HAP-1 (cell line): ENCODE measurements around the gene FCN3.

ENCODE experiments used
- DNase-seq, 2 experiments: peaks; one replicate each; pipeline ENCODE4 v3.0.0-alpha.2; 2016 to 2020; ENCODE audit warnings: low spot score in 2 of 2
- H3K27me3 ChIP-seq: fragments of 250-450 bp; sonication (Bioruptor Pico); 2 replicates; pipeline ENCODE4 v1.5.1; 2020; ENCODE audit warnings: low read depth, mild to moderate bottlenecking, moderate library complexity
- H3K36me3 ChIP-seq: fragments of 250-450 bp; sonication (Bioruptor Pico); replicated peaks from 2 replicates; pipeline ENCODE4 v1.5.1; 2020; ENCODE audit warnings: mild to moderate bottlenecking
- H3K4me1 ChIP-seq: fragments of 250-450 bp; sonication (Bioruptor Pico); 2 replicates; pipeline ENCODE4 v1.5.1; 2020; ENCODE audit warnings: mild to moderate bottlenecking
- H3K4me3 ChIP-seq: fragments of 250-450 bp; sonication (Bioruptor Pico); 2 replicates; pipeline ENCODE4 v1.5.1; 2020; ENCODE audit warnings: mild to moderate bottlenecking, moderate library complexity
- H3K9me3 ChIP-seq: fragments of 250-450 bp; sonication (Bioruptor Pico); 2 replicates; pipeline ENCODE4 v1.5.1; 2020; ENCODE audit warnings: mild to moderate bottlenecking, moderate library complexity
- in situ Hi-C: fragments of 300-500 bp; cut with MboI; formaldehyde crosslinking; loops from 3 replicates; pipeline ENCODE4 v1.14.3; 2020; ENCODE audit warnings: low sequenced_read_pairs, inconsistent platforms, mixed read lengths

Gene FCN3

GRCh38 chr1:27325286-27325685 is 49.3 kb downstream of the FCN3 start:
- Histone ChIP-seq H3K27me3 (no peaks in the 10 kb centered on the region), H3K36me3 (peaks cover 30% of the 10 kb centered on the region), H3K4me1 (peaks cover 6% of the 10 kb centered on the region; the same call in 1 of the 2 replicates), H3K4me3 (no peak overlapping the region), H3K9me3 (no peaks in the 10 kb centered on the region)
- in situ Hi-C loops: no loop called here
- no peak for DNase-seq

DNA sequence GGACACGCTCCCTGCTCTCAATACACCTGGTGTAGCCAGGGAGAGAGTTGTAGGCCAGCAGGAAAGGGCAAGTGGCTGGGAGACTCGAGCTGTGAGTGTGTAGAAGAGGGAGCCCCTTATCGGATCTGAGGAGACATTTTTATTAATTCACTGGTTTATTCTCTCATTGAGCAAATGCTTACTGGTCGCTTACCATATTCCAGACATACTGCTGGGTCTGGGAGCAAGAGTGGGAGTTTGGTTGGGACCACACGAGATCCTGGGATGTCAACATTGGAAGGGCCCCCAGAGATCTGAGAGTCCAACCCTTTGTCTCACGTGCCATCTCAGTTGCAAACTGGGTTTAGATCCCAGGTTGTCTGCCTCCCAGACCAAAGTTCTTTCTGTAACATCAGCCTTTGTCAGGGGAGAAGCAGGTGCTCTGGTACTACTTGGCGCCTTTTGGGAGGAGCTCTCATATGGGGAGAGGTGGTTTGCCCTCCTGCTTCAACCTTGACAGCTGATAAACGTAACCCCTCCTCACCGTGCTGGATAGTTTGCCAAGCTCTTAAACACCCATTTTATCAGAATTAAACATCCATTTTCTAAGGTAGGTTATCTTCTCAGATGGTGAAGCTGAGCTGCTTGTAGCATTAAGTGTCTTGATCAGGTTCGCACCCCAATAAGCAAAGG is 51.9 kb downstream of the FCN3 start:
- H3K9me3 ChIP-seq: no peaks in the 10 kb centered on the region
- no peaks in the 10 kb centered on the region for H3K27me3 ChIP-seq
- peaks cover 26% of the 10 kb centered on the region for H3K36me3 ChIP-seq
- in situ Hi-C loops: no loop called here
- DNase-seq: no peak
- H3K4me3 ChIP-seq: peak overlapping the region; percentile 94
- peaks cover 6% of the 10 kb centered on the region; the same call in 1 of the 2 replicates for H3K4me1 ChIP-seq

DNA sequence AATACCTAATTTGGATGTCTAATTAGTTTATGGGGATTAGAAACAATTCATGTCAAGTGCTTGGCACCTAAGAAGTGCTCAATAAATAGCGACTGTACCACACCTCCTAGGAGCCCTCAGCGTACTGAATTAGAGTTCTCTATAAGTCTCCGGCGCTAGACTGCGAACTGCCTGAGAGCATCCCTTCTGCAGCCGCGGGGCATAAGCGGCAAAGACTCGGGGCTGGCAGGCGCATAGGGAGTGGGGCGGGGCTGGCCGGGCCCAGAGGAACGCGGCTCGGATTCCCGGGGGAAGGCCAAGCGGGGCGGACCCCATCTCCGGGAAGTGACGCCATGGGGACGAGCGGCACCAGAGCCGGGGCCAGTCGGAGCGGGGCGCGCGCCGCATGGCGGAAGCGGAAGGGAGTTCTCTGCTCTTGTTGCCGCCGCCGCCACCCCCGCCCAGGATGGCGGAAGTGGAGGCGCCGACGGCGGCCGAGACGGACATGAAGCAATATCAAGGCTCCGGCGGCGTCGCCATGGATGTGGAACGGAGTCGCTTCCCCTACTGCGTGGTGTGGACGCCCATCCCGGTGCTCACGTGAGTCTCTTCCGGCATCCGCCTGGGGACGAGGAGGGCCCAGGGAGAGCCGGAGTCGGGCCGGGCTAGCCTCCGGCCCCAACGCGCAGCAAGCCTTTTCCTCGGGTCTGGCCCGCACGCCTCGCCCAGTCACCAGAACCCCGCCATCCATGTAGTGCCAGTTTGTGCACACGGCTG is 52.6 kb downstream of the FCN3 start, which contains the start of gene TMEM222:
Gene TMEM222 (plus strand): TSS at position 351 of the 756 bp plus-strand sequence. CDS start 35 bp downstream, at position 386.
- in situ Hi-C loops: no loop called here
- peak within 1 kb of the TSS; percentile 94 for H3K4me3 ChIP-seq
- H3K9me3 ChIP-seq: no peaks in the 10 kb centered on the region
- H3K27me3 ChIP-seq: no peaks in the 10 kb centered on the region
- DNase-seq: peak; percentile 91 to 97
- H3K4me1 ChIP-seq: peaks cover 6% of the 10 kb centered on the region; the same call in 1 of the 2 replicates
- peaks cover 24% of the 10 kb centered on the region for H3K36me3 ChIP-seq
